NCI-H2196 (cell line): Measurements from ENCODE around the gene PGM5.

Source experiments
- DNase-seq: peaks from one replicate; lab custom pipeline; 2025; ENCODE audit not compliant: unreplicated experiment; lab: John Stamatoyannopoulos, UW

The PGM5 gene

GRCh38 chr9:68575817-68576216 is 219.4 kb downstream of the PGM5 start:
- DNase-seq: no peak

GRCh38 chr9:68577774-68578591 is 221.6 kb downstream of the PGM5 start:
- DNase-seq: no peak
